Measurements from ENCODE around the gene TBC1D14.

DNA sequence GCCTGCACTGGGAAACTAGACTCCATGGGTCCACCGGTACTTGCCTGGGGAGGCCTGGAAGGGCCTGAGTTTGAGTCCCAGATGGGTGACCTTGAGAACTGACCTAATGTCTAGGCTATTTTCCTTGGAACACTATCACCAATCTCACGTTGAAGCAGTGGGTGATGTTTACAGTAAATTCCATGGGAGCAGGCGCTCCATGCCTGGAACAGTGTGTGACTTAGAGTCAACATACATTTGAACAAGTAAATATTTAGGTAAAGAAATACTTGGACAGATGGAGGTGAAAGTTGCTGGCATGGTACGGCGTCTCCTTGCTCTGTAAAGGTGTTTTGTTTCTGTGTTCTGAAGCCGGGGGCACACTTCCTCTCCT, 47.5 kb downstream of the TBC1D14 start:
- no peak for TF ChIP-seq CTCF (IDR thresholded peaks at IDR 0.05)
- TF ChIP-seq POLR2A (IDR thresholded peaks at IDR 0.05), result no peak

Data from testis (tissue), 2 donors.